Measurements from ENCODE around the gene KLRD1.
"Not testable (repeated sequence)": the region's sequence is repeated elsewhere in the genome, so short reads cannot be mapped to it uniquely, and the experiment has no call there.

KLRD1 gene

GRCh38 chr12:10339053-10339840 is 31.6 kb downstream of the KLRD1 start:
- FAIRE-seq, result no peak

- not testable (repeated sequence) for FAIRE-seq
These were observed 33.3 kb downstream of the KLRD1 start for GRCh38 chr12:10340946-10341345.

- FAIRE-seq, result no peak
These were observed 34.3 kb downstream of the KLRD1 start for GRCh38 chr12:10341892-10342509.

- not testable (repeated sequence) for FAIRE-seq
These were observed 43.8 kb downstream of the KLRD1 start for GRCh38 chr12:10351457-10351856.

GRCh38 chr12:10354071-10354470 is 46.4 kb downstream of the KLRD1 start:
- FAIRE-seq, result no peak

GRCh38 chr12:10354502-10354901 is 46.8 kb downstream of the KLRD1 start:
- no peak for FAIRE-seq

- no peak for FAIRE-seq
These were observed 50.5 kb downstream of the KLRD1 start for GRCh38 chr12:10358131-10358530.

DNA sequence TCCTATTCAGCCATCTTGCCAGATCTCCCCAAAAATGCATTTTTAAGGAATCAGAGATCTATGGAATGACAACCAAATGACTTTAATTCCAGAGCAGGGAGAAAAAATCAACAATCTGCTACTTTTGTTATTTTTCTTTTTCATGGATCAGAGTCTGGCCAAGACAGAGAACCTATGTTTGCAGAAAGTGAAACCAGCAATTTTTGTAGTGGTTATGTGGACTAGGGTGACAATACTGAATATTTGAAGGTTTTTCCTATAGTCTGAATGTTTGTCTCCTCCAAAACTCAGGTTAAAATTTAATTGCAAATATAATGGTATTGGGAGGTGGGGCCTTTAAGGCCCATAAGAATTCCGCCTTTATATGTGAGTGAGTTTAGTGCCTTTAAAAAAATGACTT is 51.3 kb downstream of the KLRD1 start:
- no peak for FAIRE-seq

- no peak for FAIRE-seq
These were observed 53.4 kb downstream of the KLRD1 start for GRCh38 chr12:10361084-10361483.

- no peak for FAIRE-seq
These were observed 54.0 kb downstream of the KLRD1 start for GRCh38 chr12:10361622-10362021.

GRCh38 chr12:10362325-10362724 is 54.7 kb downstream of the KLRD1 start:
- no peak for FAIRE-seq

GRCh38 chr12:10362828-10363657 is 55.4 kb downstream of the KLRD1 start:
- no peak for FAIRE-seq

- no peak for FAIRE-seq
These were observed 55.9 kb downstream of the KLRD1 start for GRCh38 chr12:10363658-10363913.

GRCh38 chr12:10363914-10364814 is 56.5 kb downstream of the KLRD1 start:
- FAIRE-seq, result no peak

GRCh38 chr12:10364815-10365622 is 57.3 kb downstream of the KLRD1 start:
- FAIRE-seq, result peak; percentile 13

- FAIRE-seq, result no peak
These were observed 58.2 kb downstream of the KLRD1 start for GRCh38 chr12:10365696-10366405.

DNA sequence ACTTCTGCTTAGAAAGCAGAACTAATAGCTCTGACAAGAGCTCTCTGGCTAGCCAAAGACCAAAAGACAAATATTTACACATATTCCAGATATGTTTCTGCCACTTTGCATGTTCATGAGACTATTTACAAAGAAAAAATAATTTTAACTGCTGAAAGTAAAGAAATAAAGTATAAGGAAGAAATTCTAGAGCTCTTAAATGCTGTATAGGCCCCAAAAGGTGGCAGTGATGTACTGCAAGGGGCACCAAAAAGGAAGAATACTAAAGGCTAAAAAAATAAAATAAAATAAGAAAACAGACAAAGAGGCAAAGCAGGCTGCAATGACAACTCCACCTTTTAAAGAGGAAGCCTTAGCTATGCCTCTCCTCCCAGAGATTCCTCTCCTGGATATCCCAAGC is 59.2 kb downstream of the KLRD1 start:
- FAIRE-seq, result peak; percentile 47

DNA sequence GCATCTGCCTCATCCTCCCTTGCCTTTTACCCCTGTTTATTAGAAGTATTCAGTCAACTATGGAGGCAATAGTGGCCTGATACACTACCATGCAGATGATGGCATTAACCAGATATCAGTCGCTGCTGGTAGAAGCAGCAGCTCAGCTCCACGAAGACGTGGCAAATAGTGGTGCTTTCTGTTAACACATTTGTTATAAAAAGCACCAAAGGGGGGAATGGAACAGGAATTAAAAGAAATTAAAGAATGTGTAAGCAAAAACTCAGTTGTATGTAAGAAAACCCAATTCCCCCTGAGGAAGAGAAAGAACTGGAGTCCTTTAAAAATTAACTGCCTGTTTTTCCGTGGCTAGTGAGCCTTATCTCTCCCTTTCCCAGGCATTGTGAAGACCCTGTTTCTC is 60.0 kb downstream of the KLRD1 start:
- not testable (repeated sequence) for FAIRE-seq

DNA sequence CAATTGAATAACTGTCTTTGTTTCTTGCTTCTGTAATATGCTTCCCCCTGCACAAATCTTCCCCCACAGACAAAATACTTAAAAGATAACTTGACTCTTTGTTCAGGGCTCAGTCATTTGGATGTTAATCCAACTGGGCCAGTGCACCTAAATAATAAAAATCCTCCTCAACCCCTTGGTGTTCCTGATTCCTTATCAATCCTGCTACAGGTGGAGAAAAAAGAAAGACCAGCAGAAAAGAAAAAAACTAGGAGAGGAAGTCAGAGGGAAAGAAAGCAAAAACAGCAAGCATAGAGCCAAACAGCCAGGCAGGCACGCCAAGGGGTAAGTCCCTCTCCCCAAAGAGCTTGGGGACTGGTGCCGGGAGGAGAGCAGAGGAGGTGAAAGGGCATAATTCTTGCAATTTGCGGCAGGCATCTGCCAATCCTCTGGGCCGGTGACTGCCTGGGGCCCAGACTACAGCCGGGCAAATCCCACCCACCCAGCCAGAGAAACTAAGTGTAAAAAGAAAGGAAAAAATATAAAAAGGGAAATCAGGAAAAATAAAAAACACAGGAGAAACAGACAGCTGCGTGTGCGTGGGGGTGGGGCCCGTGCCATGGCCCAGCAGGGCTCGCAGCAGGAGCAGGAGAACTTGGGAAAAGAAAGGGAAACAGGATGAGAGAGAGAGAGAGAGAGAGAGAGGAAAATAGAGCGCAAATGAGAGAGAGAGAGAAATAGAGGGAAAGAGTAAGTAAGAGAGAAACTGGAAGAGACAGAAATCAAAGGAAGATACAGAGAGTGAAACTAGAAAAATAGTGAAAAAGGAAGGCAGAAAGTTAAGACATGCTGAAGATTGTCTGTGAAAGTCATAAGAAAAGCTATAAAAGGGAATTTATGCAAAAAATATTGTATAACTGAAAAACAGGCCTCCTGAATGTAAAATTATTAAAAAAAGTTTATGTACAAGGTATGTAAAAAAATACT is 60.8 kb downstream of the KLRD1 start:
- no peak for FAIRE-seq
